ENCODE data around the gene SPTBN1. TPM values are rescaled to one million over a fixed set of nuclear protein-coding genes. Genes with fewer than 3 reads are reported as not detected.
A peak's percentile ranks its signal among the peaks of the same experiment; 100 is the strongest.

SPTBN1 gene
- total and polyA plus RNA-seq, 2 of the 13 experiments (the other 11 are each of a cell fraction or from before 2014, with no cell fraction given), result 123 to 299 TPM

DNA sequence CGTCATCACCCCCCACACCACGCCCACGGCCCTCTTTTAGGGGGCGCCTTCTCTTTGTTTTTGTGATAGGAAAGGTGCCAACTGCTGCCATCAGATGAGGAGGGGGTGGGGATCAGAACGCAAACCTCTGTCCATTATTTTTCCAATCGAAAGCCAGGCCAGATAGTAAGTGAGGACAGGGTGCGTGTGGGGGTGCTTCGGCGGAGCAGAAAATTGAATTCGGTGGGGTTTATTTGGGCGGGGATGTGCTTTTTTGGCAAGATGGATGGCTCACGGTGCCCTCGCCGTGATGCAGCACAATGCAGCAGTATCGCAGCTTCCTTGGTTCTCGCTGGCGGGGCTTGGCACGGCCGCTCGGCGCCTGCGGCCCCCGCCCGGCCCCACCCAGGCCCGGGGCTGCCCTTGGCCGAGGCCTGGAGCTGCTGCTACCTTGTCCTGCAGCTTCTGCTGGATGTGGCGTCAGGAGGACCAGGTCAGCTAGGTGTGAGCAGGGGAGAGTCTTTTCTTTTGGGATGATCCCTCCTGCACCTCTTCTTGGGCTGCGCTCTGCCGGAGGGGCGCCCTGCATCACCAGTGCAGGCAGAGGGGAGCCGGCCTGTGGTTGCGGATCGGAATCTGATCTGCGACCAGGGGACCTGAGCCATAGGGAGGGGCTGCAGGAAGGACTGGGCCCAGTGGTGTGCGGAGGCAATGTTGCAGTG lies 1.3 kb downstream of the SPTBN1 start (continued):
- no peak for TF ChIP-seq ZNF260 (CRISPR knock-in tag; IDR thresholded peaks at IDR 0.05; ENCODE audit: borderline replicate concordance, low read depth)
- TF ChIP-seq ZNF775 (CRISPR knock-in tag; IDR thresholded peaks at IDR 0.05; ENCODE audit: borderline replicate concordance), result no peak
- TF ChIP-seq, protein P1, sequence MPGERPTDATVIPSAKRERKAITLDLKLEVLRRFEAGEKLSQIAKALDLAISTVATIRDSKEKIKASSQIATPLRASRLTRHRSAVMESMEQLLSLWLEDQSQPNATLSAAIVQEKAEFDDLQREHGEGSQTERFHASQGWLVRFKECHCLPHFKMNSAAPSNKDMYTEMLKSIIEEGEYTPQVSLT (CRISPR knock-in tag; IDR thresholded peaks at IDR 0.05; ENCODE audit: borderline replicate concordance, low read depth), result no peak
- TF ChIP-seq RXRB (CRISPR knock-in tag; IDR thresholded peaks at IDR 0.05; ENCODE audit: borderline replicate concordance), result no peak
- no peak for TF ChIP-seq ZC3H4 (CRISPR knock-in tag; IDR thresholded peaks at IDR 0.05; ENCODE audit: borderline replicate concordance)
- no peak for TF ChIP-seq SMARCC2 (IDR thresholded peaks at IDR 0.05)
- TF ChIP-seq, protein P2, sequence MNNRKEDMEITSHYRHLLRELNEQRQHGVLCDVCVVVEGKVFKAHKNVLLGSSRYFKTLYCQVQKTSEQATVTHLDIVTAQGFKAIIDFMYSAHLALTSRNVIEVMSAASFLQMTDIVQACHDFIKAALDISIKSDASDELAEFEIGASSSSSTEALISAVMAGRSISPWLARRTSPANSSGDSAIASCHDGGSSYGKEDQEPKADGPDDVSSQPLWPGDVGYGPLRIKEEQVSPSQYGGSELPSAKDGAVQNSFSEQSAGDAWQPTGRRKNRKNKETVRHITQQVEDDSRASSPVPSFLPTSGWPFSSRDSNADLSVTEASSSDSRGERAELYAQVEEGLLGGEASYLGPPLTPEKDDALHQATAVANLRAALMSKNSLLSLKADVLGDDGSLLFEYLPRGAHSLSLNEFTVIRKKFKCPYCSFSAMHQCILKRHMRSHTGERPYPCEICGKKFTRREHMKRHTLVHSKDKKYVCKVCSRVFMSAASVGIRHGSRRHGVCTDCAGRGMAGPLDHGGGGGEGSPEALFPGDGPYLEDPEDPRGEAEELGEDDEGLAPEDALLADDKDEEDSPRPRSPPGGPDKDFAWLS (CRISPR knock-in tag; IDR thresholded peaks at IDR 0.05; ENCODE audit: borderline replicate concordance), result no peak
- TF ChIP-seq ZNF878 (CRISPR knock-in tag; IDR thresholded peaks at IDR 0.05), result no peak
- no peak for TF ChIP-seq ZBTB42 (CRISPR knock-in tag; IDR thresholded peaks at IDR 0.05)
- TF ChIP-seq ERF (CRISPR knock-in tag; IDR thresholded peaks at IDR 0.05), result no peak
- TF ChIP-seq SMYD3 (CRISPR knock-in tag; IDR thresholded peaks at IDR 0.05), result no peak
- TF ChIP-seq SMC3 (IDR thresholded peaks at IDR 0.05; ENCODE audit: low read length), result no peak
- TF ChIP-seq, protein P3, sequence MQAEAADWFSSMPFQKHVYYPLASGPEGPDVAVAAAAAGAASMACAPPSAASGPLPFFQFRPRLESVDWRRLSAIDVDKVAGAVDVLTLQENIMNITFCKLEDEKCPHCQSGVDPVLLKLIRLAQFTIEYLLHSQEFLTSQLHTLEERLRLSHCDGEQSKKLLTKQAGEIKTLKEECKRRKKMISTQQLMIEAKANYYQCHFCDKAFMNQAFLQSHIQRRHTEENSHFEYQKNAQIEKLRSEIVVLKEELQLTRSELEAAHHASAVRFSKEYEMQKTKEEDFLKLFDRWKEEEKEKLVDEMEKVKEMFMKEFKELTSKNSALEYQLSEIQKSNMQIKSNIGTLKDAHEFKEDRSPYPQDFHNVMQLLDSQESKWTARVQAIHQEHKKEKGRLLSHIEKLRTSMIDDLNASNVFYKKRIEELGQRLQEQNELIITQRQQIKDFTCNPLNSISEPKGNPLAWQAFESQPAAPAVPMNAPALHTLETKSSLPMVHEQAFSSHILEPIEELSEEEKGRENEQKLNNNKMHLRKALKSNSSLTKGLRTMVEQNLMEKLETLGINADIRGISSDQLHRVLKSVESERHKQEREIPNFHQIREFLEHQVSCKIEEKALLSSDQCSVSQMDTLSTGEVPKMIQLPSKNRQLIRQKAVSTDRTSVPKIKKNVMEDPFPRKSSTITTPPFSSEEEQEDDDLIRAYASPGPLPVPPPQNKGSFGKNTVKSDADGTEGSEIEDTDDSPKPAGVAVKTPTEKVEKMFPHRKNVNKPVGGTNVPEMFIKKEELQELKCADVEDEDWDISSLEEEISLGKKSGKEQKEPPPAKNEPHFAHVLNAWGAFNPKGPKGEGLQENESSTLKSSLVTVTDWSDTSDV (CRISPR knock-in tag; IDR thresholded peaks at IDR 0.05), result no peak
- TF ChIP-seq ZNF256 (CRISPR knock-in tag; conservative IDR thresholded peaks at IDR 0.05), result no peak
- no peak for TF ChIP-seq REL (CRISPR knock-in tag; conservative IDR thresholded peaks at IDR 0.05)
- TF ChIP-seq, protein P4, sequence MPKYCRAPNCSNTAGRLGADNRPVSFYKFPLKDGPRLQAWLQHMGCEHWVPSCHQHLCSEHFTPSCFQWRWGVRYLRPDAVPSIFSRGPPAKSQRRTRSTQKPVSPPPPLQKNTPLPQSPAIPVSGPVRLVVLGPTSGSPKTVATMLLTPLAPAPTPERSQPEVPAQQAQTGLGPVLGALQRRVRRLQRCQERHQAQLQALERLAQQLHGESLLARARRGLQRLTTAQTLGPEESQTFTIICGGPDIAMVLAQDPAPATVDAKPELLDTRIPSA (CRISPR knock-in tag; IDR thresholded peaks at IDR 0.05; ENCODE audit: borderline replicate concordance), result no peak
- TF ChIP-seq, protein P5, sequence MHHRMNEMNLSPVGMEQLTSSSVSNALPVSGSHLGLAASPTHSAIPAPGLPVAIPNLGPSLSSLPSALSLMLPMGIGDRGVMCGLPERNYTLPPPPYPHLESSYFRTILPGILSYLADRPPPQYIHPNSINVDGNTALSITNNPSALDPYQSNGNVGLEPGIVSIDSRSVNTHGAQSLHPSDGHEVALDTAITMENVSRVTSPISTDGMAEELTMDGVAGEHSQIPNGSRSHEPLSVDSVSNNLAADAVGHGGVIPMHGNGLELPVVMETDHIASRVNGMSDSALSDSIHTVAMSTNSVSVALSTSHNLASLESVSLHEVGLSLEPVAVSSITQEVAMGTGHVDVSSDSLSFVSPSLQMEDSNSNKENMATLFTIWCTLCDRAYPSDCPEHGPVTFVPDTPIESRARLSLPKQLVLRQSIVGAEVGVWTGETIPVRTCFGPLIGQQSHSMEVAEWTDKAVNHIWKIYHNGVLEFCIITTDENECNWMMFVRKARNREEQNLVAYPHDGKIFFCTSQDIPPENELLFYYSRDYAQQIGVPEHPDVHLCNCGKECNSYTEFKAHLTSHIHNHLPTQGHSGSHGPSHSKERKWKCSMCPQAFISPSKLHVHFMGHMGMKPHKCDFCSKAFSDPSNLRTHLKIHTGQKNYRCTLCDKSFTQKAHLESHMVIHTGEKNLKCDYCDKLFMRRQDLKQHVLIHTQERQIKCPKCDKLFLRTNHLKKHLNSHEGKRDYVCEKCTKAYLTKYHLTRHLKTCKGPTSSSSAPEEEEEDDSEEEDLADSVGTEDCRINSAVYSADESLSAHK (CRISPR knock-in tag; IDR thresholded peaks at IDR 0.05; ENCODE audit: borderline replicate concordance), result no peak
- no peak for TF ChIP-seq ATF7 (IDR thresholded peaks at IDR 0.05)
- peak; percentile 41; the same call in 1 of the 2 replicates for TF ChIP-seq ATF7 (CRISPR knock-in tag; IDR thresholded peaks at IDR 0.05)
- TF ChIP-seq, protein P6, sequence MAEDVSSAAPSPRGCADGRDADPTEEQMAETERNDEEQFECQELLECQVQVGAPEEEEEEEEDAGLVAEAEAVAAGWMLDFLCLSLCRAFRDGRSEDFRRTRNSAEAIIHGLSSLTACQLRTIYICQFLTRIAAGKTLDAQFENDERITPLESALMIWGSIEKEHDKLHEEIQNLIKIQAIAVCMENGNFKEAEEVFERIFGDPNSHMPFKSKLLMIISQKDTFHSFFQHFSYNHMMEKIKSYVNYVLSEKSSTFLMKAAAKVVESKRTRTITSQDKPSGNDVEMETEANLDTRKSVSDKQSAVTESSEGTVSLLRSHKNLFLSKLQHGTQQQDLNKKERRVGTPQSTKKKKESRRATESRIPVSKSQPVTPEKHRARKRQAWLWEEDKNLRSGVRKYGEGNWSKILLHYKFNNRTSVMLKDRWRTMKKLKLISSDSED (CRISPR knock-in tag; IDR thresholded peaks at IDR 0.05), result no peak
- TF ChIP-seq ZNF329 (CRISPR knock-in tag; IDR thresholded peaks at IDR 0.05; ENCODE audit: low read depth), result no peak
